ENCODE data around the gene CISD3.
A peak's percentile ranks its signal among the peaks of the same experiment; 100 is the strongest.

Gene CISD3

DNA sequence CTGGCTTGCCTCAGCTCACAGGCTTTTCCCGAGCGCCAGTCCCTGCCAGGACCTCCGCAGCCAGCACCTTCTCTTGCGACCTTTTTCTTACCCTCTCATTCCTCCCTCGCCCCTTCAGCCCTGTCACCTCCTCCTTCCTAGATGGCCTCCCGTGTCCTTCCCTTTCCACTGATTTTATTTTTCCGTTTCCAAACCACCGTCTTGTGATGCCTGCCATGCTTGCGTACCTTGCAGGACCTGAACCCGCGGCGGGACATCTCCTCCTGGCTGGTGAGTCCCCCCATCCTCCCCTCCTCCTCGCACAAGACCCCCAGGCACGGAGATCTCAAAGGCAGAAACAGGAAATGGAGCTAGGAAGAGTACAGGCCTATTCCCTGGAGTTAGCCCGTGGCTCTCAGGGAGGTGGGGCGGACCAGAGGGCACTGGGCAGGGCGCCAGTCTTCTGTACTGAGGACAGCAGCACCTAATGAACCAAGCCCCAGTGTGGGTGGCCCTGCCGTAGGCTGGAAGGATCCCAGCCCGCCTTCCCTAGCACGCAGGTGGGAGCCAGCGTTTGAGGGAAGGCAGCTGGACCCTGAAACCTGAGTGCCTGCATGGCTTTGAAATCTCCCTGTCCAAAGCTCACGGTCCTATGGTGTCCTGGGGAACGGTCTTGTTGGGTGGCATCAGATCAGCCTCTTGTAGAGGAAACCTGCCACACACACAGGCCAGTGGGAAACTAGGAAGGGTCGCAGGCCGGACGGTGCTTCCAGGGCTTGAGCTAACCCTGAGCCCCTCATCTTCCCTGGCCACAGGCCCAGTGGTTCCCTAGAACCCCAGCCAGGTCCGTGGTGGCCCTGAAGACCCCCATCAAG is 612 bp downstream of the CISD3 start (continued):
- TF ChIP-seq ZFP37 (tag by site-specific recombination; IDR thresholded peaks at IDR 0.05) = no peak
- TF ChIP-seq, protein P1, sequence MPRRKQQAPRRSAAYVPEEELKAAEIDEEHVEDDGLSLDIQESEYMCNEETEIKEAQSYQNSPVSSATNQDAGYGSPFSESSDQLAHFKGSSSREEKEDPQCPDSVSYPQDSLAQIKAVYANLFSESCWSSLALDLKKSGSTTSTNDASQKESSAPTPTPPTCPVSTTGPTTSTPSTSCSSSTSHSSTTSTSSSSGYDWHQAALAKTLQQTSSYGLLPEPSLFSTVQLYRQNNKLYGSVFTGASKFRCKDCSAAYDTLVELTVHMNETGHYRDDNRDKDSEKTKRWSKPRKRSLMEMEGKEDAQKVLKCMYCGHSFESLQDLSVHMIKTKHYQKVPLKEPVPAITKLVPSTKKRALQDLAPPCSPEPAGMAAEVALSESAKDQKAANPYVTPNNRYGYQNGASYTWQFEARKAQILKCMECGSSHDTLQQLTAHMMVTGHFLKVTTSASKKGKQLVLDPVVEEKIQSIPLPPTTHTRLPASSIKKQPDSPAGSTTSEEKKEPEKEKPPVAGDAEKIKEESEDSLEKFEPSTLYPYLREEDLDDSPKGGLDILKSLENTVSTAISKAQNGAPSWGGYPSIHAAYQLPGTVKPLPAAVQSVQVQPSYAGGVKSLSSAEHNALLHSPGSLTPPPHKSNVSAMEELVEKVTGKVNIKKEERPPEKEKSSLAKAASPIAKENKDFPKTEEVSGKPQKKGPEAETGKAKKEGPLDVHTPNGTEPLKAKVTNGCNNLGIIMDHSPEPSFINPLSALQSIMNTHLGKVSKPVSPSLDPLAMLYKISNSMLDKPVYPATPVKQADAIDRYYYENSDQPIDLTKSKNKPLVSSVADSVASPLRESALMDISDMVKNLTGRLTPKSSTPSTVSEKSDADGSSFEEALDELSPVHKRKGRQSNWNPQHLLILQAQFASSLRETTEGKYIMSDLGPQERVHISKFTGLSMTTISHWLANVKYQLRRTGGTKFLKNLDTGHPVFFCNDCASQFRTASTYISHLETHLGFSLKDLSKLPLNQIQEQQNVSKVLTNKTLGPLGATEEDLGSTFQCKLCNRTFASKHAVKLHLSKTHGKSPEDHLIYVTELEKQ (tag by site-specific recombination; IDR thresholded peaks at IDR 0.05; ENCODE audit: borderline replicate concordance) = no peak
- TF ChIP-seq ZBTB7A (tag by site-specific recombination; IDR thresholded peaks at IDR 0.05; ENCODE audit: low read depth) = peak; percentile 39; the same call in 1 of the 2 replicates
- TF ChIP-seq ZNF670 (tag by site-specific recombination; IDR thresholded peaks at IDR 0.05; ENCODE audit: low read depth) = no peak
- no peak for TF ChIP-seq ZNF747 (tag by site-specific recombination; IDR thresholded peaks at IDR 0.05)
- TF ChIP-seq ZSCAN23 (tag by site-specific recombination; IDR thresholded peaks at IDR 0.05) = peak; percentile 59; the same call in 1 of the 2 replicates
- TF ChIP-seq HOXD13 (CRISPR knock-in tag; IDR thresholded peaks at IDR 0.05; ENCODE audit: borderline replicate concordance) = peak; percentile 66; the same call in 1 of the 2 replicates
- TF ChIP-seq, protein P2, sequence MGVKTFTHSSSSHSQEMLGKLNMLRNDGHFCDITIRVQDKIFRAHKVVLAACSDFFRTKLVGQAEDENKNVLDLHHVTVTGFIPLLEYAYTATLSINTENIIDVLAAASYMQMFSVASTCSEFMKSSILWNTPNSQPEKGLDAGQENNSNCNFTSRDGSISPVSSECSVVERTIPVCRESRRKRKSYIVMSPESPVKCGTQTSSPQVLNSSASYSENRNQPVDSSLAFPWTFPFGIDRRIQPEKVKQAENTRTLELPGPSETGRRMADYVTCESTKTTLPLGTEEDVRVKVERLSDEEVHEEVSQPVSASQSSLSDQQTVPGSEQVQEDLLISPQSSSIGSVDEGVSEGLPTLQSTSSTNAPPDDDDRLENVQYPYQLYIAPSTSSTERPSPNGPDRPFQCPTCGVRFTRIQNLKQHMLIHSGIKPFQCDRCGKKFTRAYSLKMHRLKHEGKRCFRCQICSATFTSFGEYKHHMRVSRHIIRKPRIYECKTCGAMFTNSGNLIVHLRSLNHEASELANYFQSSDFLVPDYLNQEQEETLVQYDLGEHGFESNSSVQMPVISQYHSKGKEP (tag by site-specific recombination; IDR thresholded peaks at IDR 0.05) = no peak
- TF ChIP-seq, protein P3, sequence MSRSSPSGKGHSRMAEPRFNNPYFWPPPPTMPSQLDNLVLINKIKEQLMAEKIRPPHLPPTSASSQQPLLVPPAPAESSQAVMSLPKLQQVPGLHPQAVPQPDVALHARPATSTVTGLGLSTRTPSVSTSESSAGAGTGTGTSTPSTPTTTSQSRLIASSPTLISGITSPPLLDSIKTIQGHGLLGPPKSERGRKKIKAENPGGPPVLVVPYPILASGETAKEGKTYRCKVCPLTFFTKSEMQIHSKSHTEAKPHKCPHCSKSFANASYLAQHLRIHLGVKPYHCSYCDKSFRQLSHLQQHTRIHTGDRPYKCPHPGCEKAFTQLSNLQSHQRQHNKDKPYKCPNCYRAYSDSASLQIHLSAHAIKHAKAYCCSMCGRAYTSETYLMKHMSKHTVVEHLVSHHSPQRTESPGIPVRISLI (tag by site-specific recombination; IDR thresholded peaks at IDR 0.05) = no peak
- TF ChIP-seq, protein P4, sequence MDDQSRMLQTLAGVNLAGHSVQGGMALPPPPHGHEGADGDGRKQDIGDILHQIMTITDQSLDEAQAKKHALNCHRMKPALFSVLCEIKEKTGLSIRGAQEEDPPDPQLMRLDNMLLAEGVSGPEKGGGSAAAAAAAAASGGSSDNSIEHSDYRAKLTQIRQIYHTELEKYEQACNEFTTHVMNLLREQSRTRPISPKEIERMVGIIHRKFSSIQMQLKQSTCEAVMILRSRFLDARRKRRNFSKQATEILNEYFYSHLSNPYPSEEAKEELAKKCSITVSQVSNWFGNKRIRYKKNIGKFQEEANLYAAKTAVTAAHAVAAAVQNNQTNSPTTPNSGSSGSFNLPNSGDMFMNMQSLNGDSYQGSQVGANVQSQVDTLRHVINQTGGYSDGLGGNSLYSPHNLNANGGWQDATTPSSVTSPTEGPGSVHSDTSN (CRISPR knock-in tag; IDR thresholded peaks at IDR 0.05) = no peak; the same call in 1 of the 2 replicates
- 0 out of 2 replicates have a peak, but pooled peaks have one; percentile 55 for TF ChIP-seq YY2 (tag by site-specific recombination; IDR thresholded peaks at IDR 0.05)
- no peak for TF ChIP-seq ZNF514 (tag by site-specific recombination; IDR thresholded peaks at IDR 0.05)
- no peak for TF ChIP-seq SCRT2 (tag by site-specific recombination; IDR thresholded peaks at IDR 0.05)
- TF ChIP-seq, protein P5, sequence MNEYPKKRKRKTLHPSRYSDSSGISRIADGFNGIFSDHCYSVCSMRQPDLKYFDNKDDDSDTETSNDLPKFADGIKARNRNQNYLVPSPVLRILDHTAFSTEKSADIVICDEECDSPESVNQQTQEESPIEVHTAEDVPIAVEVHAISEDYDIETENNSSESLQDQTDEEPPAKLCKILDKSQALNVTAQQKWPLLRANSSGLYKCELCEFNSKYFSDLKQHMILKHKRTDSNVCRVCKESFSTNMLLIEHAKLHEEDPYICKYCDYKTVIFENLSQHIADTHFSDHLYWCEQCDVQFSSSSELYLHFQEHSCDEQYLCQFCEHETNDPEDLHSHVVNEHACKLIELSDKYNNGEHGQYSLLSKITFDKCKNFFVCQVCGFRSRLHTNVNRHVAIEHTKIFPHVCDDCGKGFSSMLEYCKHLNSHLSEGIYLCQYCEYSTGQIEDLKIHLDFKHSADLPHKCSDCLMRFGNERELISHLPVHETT (tag by site-specific recombination; IDR thresholded peaks at IDR 0.05) = 0 out of 2 replicates have a peak, but pooled peaks have one; percentile 64
- TF ChIP-seq ZNF16 (tag by site-specific recombination; IDR thresholded peaks at IDR 0.05; ENCODE audit: low read depth) = no peak
- TF ChIP-seq, protein P6, sequence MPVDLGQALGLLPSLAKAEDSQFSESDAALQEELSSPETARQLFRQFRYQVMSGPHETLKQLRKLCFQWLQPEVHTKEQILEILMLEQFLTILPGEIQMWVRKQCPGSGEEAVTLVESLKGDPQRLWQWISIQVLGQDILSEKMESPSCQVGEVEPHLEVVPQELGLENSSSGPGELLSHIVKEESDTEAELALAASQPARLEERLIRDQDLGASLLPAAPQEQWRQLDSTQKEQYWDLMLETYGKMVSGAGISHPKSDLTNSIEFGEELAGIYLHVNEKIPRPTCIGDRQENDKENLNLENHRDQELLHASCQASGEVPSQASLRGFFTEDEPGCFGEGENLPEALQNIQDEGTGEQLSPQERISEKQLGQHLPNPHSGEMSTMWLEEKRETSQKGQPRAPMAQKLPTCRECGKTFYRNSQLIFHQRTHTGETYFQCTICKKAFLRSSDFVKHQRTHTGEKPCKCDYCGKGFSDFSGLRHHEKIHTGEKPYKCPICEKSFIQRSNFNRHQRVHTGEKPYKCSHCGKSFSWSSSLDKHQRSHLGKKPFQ (tag by site-specific recombination; IDR thresholded peaks at IDR 0.05) = no peak
- no peak for TF ChIP-seq MYNN (tag by site-specific recombination; IDR thresholded peaks at IDR 0.05; ENCODE audit: borderline replicate concordance)
- TF ChIP-seq KLF7 (tag by site-specific recombination; IDR thresholded peaks at IDR 0.05; ENCODE audit: borderline replicate concordance) = peak; percentile 14; the same call in 1 of the 2 replicates
- TF ChIP-seq ZNF112 (tag by site-specific recombination; IDR thresholded peaks at IDR 0.05) = no peak
- no peak for TF ChIP-seq TRIM28 (IDR thresholded peaks at IDR 0.05; ENCODE audit: borderline replicate concordance, low read length)
- TF ChIP-seq ZNF302 (tag by site-specific recombination; IDR thresholded peaks at IDR 0.05; ENCODE audit: low read depth) = no peak
- no peak for TF ChIP-seq ZNF561 (tag by site-specific recombination; IDR thresholded peaks at IDR 0.05; ENCODE audit: borderline replicate concordance)
- TF ChIP-seq, protein P7, sequence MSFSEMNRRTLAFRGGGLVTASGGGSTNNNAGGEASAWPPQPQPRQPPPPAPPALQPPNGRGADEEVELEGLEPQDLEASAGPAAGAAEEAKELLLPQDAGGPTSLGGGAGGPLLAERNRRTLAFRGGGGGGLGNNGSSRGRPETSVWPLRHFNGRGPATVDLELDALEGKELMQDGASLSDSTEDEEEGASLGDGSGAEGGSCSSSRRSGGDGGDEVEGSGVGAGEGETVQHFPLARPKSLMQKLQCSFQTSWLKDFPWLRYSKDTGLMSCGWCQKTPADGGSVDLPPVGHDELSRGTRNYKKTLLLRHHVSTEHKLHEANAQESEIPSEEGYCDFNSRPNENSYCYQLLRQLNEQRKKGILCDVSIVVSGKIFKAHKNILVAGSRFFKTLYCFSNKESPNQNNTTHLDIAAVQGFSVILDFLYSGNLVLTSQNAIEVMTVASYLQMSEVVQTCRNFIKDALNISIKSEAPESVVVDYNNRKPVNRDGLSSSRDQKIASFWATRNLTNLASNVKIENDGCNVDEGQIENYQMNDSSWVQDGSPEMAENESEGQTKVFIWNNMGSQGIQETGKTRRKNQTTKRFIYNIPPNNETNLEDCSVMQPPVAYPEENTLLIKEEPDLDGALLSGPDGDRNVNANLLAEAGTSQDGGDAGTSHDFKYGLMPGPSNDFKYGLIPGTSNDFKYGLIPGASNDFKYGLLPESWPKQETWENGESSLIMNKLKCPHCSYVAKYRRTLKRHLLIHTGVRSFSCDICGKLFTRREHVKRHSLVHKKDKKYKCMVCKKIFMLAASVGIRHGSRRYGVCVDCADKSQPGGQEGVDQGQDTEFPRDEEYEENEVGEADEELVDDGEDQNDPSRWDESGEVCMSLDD (tag by site-specific recombination; IDR thresholded peaks at IDR 0.05) = peak; percentile 66; the same call in 1 of the 2 replicates
- peak; percentile 61; the same call in 1 of the 2 replicates for TF ChIP-seq ZFP69B (tag by site-specific recombination; IDR thresholded peaks at IDR 0.05)
- TF ChIP-seq ZNF311 (tag by site-specific recombination; IDR thresholded peaks at IDR 0.05; ENCODE audit: borderline replicate concordance) = no peak

Data from HEK293 (cell line).